Neural cell (in vitro differentiated cells): ENCODE measurements around the gene COQ10A. TPM values are rescaled to one million over a fixed set of nuclear protein-coding genes. Genes with fewer than 3 reads are reported as not detected.

ENCODE experiments used
- H2AFZ ChIP-seq: fragments of 200-600, 300-800 bp; sonication (generic), shearing (Covaris generic); 2 replicates; pipeline ENCODE4 v1.6.0; 2014; ENCODE audit warnings: low read depth, mild to moderate bottlenecking, antibody characterized with exemption, low read length, moderate library complexity
- H3F3A ChIP-seq: fragments of 200-600 bp; shearing (Covaris generic); 2 replicates; pipeline ENCODE4 v1.6.1; 2016; ENCODE audit warnings: mild to moderate bottlenecking, moderate library complexity, mixed read lengths, antibody characterized with exemption, low read length; ENCODE audit not compliant: insufficient read depth, poor library complexity, severe bottlenecking
- H3K27ac ChIP-seq: fragments of 200-600, 300-800 bp; sonication (generic), shearing (Covaris generic); 2 replicates; pipeline ENCODE4 v1.5.1; 2014; ENCODE audit warnings: mild to moderate bottlenecking, low read length, moderate library complexity
- H3K27me3 ChIP-seq: fragments of 300-800, 200-600 bp; sonication (generic), shearing (Covaris generic); 2 replicates; pipeline ENCODE4 v1.6.0; 2014; ENCODE audit warnings: mild to moderate bottlenecking, low read depth, low read length, moderate library complexity; ENCODE audit not compliant: insufficient read depth
- H3K36me3 ChIP-seq: fragments of 300-800, 200-600 bp; sonication (generic), shearing (Covaris generic); 2 replicates; pipeline ENCODE4 v1.5.1; 2014; ENCODE audit warnings: mild to moderate bottlenecking, antibody characterized with exemption, low read length, moderate library complexity; ENCODE audit not compliant: insufficient read depth
- H3K4me2 ChIP-seq: fragments of 300-800, 200-600 bp; sonication (generic), shearing (Covaris generic); 2 replicates; pipeline ENCODE4 v1.6.0; 2014; ENCODE audit warnings: mild to moderate bottlenecking, low read length
- H3K4me3 ChIP-seq: fragments of 300-800, 200-600 bp; sonication (generic), shearing (Covaris generic); 2 replicates; pipeline ENCODE4 v1.5.1; 2014; ENCODE audit warnings: mild to moderate bottlenecking, low read length, moderate library complexity
- H3K79me2 ChIP-seq: fragments of 200-600 bp; shearing (Covaris generic); replicated peaks from 2 replicates; pipeline ENCODE4 v1.6.0; 2014; ENCODE audit warnings: mild to moderate bottlenecking, low read length, moderate library complexity; ENCODE audit not compliant: insufficient read depth
- H3K9ac ChIP-seq: fragments of 300-800, 200-600 bp; sonication (generic), shearing (Covaris generic); 2 replicates; pipeline ENCODE4 v1.6.1; 2016; ENCODE audit warnings: mild to moderate bottlenecking, low read length, mixed read lengths
- H3K9me2 ChIP-seq: fragments of 200-600 bp; shearing (Covaris generic); 2 replicates; pipeline ENCODE4 v1.6.1; 2016; ENCODE audit warnings: mild to moderate bottlenecking, low read length, mixed read lengths; ENCODE audit not compliant: insufficient read depth
- H3K9me3 ChIP-seq: fragments of 200-600, 300-800 bp; sonication (generic), shearing (Covaris generic); 2 replicates; pipeline ENCODE4 v1.6.1; 2016; ENCODE audit warnings: mild to moderate bottlenecking, mixed run types, low read length, moderate library complexity, mixed read lengths
- H4K20me1 ChIP-seq: fragments of 200-600 bp; shearing (Covaris generic); 2 replicates; pipeline ENCODE4 v1.6.1; 2016; ENCODE audit warnings: mild to moderate bottlenecking, mixed run types; ENCODE audit not compliant: insufficient read depth
- EP300 ChIP-seq: fragments of 450-650 bp; conservative IDR thresholded peaks from 2 replicates; pipeline ENCODE4 v1.6.1; 2014; ENCODE audit warnings: antibody characterized with exemption, mild to moderate bottlenecking, moderate library complexity; ENCODE audit not compliant: poor library complexity, severe bottlenecking
- EZH2 ChIP-seq: fragments of 200-600, 300-800 bp; shearing (Covaris generic), sonication (generic); IDR thresholded peaks from 2 replicates; pipeline ENCODE4 v1.6.1; 2014; ENCODE audit warnings: antibody characterized with exemption, low read length, borderline replicate concordance, mild to moderate bottlenecking; ENCODE audit not compliant: insufficient read depth, poor library complexity, severe bottlenecking
- MXI1 ChIP-seq: fragments of 450-650 bp; conservative IDR thresholded peaks from 2 replicates; pipeline ENCODE4 v1.6.1; 2014; ENCODE audit warnings: antibody characterized with exemption, mild to moderate bottlenecking; ENCODE audit not compliant: poor library complexity, severe bottlenecking
- POLR2AphosphoS5 ChIP-seq: IDR thresholded peaks from 2 replicates; pipeline ENCODE4 v1.6.1; 2012
- RAD21 ChIP-seq: fragments of 450-650 bp; conservative IDR thresholded peaks from 2 replicates; pipeline ENCODE4 v1.6.1; 2014; ENCODE audit warnings: antibody characterized with exemption, mild to moderate bottlenecking, moderate library complexity
- SMC3 ChIP-seq: fragments of 450-650 bp; conservative IDR thresholded peaks from 2 replicates; pipeline ENCODE4 v1.6.1; 2014; ENCODE audit warnings: antibody characterized with exemption, mild to moderate bottlenecking, moderate library complexity; ENCODE audit not compliant: poor library complexity
- TAF1 ChIP-seq: IDR thresholded peaks from 2 replicates; pipeline ENCODE4 v1.6.1; 2012; ENCODE audit warnings: low read depth
- polyA plus RNA-seq: library from polyadenylated mRNA; depleted of rRNA; stranded (reverse); fragments of >200 nt; gene quantifications from 2 replicates; pipeline ENCODE4 v1.2.3, GENCODE V29; 2014
- TF ChIP-seq, protein P1 (sequence below): IDR thresholded peaks from 2 replicates; pipeline ENCODE4 v1.6.1; 2012; ENCODE audit warnings: borderline replicate concordance
- TF ChIP-seq, protein P2 (sequence below): fragments of 450-650 bp; IDR thresholded peaks from 2 replicates; pipeline ENCODE4 v1.5.1; 2014; ENCODE audit warnings: antibody characterized with exemption, mild to moderate bottlenecking, moderate library complexity; ENCODE audit not compliant: poor library complexity, severe bottlenecking

The COQ10A gene
- polyA plus RNA-seq, 1 donor from 2014 or later: 56.5 TPM

DNA sequence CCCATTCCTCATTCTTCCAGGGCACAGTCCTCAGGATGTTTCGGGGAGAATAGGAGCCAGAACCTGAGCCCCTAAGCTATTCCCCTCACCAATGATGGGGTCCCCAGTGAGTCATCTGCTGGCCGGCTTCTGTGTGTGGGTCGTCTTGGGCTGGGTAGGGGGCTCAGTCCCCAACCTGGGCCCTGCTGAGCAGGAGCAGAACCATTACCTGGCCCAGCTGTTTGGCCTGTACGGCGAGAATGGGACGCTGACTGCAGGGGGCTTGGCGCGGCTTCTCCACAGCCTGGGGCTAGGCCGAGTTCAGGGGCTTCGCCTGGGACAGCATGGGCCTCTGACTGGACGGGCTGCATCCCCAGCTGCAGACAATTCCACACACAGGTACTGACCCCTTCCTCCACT is 35.6 kb upstream of the COQ10A start:
- H3F3A ChIP-seq: no peaks in the 10 kb centered on the region
- H3K9me3 ChIP-seq: no peaks in the 10 kb centered on the region
- no peak overlapping the region for H2AFZ ChIP-seq
- no peaks in the 10 kb centered on the region for H3K9me2 ChIP-seq
- no peak overlapping the region for H3K9ac ChIP-seq
- no peaks in the 10 kb centered on the region for H3K36me3 ChIP-seq
- H3K4me2 ChIP-seq: no peak overlapping the region
- no peaks in the 10 kb centered on the region for H3K79me2 ChIP-seq
- TF ChIP-seq, protein P1, sequence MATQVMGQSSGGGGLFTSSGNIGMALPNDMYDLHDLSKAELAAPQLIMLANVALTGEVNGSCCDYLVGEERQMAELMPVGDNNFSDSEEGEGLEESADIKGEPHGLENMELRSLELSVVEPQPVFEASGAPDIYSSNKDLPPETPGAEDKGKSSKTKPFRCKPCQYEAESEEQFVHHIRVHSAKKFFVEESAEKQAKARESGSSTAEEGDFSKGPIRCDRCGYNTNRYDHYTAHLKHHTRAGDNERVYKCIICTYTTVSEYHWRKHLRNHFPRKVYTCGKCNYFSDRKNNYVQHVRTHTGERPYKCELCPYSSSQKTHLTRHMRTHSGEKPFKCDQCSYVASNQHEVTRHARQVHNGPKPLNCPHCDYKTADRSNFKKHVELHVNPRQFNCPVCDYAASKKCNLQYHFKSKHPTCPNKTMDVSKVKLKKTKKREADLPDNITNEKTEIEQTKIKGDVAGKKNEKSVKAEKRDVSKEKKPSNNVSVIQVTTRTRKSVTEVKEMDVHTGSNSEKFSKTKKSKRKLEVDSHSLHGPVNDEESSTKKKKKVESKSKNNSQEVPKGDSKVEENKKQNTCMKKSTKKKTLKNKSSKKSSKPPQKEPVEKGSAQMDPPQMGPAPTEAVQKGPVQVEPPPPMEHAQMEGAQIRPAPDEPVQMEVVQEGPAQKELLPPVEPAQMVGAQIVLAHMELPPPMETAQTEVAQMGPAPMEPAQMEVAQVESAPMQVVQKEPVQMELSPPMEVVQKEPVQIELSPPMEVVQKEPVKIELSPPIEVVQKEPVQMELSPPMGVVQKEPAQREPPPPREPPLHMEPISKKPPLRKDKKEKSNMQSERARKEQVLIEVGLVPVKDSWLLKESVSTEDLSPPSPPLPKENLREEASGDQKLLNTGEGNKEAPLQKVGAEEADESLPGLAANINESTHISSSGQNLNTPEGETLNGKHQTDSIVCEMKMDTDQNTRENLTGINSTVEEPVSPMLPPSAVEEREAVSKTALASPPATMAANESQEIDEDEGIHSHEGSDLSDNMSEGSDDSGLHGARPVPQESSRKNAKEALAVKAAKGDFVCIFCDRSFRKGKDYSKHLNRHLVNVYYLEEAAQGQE: no peak
- TF ChIP-seq, protein P2, sequence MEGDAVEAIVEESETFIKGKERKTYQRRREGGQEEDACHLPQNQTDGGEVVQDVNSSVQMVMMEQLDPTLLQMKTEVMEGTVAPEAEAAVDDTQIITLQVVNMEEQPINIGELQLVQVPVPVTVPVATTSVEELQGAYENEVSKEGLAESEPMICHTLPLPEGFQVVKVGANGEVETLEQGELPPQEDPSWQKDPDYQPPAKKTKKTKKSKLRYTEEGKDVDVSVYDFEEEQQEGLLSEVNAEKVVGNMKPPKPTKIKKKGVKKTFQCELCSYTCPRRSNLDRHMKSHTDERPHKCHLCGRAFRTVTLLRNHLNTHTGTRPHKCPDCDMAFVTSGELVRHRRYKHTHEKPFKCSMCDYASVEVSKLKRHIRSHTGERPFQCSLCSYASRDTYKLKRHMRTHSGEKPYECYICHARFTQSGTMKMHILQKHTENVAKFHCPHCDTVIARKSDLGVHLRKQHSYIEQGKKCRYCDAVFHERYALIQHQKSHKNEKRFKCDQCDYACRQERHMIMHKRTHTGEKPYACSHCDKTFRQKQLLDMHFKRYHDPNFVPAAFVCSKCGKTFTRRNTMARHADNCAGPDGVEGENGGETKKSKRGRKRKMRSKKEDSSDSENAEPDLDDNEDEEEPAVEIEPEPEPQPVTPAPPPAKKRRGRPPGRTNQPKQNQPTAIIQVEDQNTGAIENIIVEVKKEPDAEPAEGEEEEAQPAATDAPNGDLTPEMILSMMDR: no peak
- no peak for TF ChIP-seq EZH2
- H3K4me3 ChIP-seq: no peak overlapping the region
- no peaks in the 10 kb centered on the region for H3K27me3 ChIP-seq
- H3K27ac ChIP-seq: no peak overlapping the region
- H4K20me1 ChIP-seq: no peaks in the 10 kb centered on the region

DNA sequence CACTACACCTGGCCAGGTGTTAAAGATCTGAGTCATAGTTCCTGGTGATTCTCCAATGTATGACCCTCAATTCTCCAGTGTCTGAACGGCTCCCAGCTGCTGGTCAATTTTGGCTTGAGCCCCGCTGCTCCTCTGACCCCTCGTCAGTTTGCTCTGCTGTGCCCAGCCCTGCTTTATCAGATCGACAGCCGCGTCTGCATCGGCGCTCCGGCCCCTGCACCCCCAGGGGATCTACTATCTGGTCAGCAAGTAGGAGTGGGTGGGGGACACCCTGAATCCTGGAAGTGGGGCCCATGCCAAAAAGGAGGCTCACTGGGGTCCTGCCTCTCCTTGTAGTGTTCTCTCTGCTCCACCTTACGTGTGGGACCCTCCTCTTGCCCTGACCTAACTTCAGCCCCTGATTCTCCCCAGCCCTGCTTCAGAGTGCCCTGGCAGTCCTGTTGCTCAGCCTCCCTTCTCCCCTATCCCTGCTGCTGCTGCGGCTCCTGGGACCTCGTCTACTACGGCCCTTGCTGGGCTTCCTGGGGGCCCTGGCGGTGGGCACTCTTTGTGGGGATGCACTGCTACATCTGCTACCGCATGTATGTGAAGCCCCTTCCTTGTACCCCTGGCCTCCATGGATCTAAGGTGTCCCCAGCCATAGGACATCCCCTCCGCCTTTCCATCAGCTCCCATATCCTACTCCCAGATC is 31.9 kb upstream of the COQ10A start:
- Histone ChIP-seq H2AFZ (no peak overlapping the region), H3K9ac (no peak overlapping the region), H3K79me2 (no peaks in the 10 kb centered on the region), H3K9me2 (no peaks in the 10 kb centered on the region), H3K4me3 (no peak overlapping the region), H3F3A (no peaks in the 10 kb centered on the region), H3K36me3 (no peaks in the 10 kb centered on the region), H3K4me2 (no peak overlapping the region), H3K9me3 (no peaks in the 10 kb centered on the region), H4K20me1 (no peaks in the 10 kb centered on the region), H3K27ac (no peak overlapping the region), H3K27me3 (no peaks in the 10 kb centered on the region)
- TF ChIP-seq, protein P2: no peak
- TF ChIP-seq EP300 (no peak), TAF1 (no peak), SMC3 (no peak), POLR2AphosphoS5 (no peak), RAD21 (no peak), MXI1 (no peak), EZH2 (no peak)
- TF ChIP-seq, protein P1: no peak
